ENCODE results near the gene NUDT16L1. TPM values are rescaled to one million over a fixed set of nuclear protein-coding genes. Genes with fewer than 3 reads are reported as not detected.

NUDT16L1 gene
- total RNA-seq, 4 donors from 2014 or later: 19.9 to 32.7 (median 24.6) TPM

GRCh38 chr16:4689864-4690704 lies 3.3 kb upstream of the NUDT16L1 start:
- TF ChIP-seq POLR2A (IDR thresholded peaks at IDR 0.05): no peak
- TF ChIP-seq CTCF (IDR thresholded peaks at IDR 0.05): no peak
- no peak for TF ChIP-seq POLR2AphosphoS5 (IDR thresholded peaks at IDR 0.05)
- no peak for TF ChIP-seq EP300 (IDR thresholded peaks at IDR 0.05)
- peak in 1 of 2 donors; percentile 59 for DNase-seq (ENCODE audit: low spot score in 2 of 2)
- Histone ChIP-seq H3K4me3 (no peak overlapping the region), H3K27ac (no peak overlapping the region), H3K27me3 (no peaks in the 10 kb centered on the region), H3K9me3 (no peaks in the 10 kb centered on the region), H3K4me1 (peaks cover 21% of the 10 kb centered on the region), H3K36me3 (peaks cover 42% of the 10 kb centered on the region)
- 85% methylated on average over 26 of the region's 31 CpGs for WGBS

- WGBS: 55% methylated on average over 8 of the region's 19 CpGs
- Histone ChIP-seq H3K36me3 (peaks cover 33% of the 10 kb centered on the region), H3K9me3 (no peaks in the 10 kb centered on the region), H3K27ac (no peak overlapping the region), H3K4me1 (peaks cover 28% of the 10 kb centered on the region), H3K27me3 (no peaks in the 10 kb centered on the region), H3K4me3 (no peak overlapping the region)
- TF ChIP-seq EP300 (IDR thresholded peaks at IDR 0.05) (no peak), POLR2A (IDR thresholded peaks at IDR 0.05) (no peak), POLR2AphosphoS5 (IDR thresholded peaks at IDR 0.05) (no peak), CTCF (IDR thresholded peaks at IDR 0.05) (no peak)
- peak in 1 of 2 donors; percentile 59 for DNase-seq (ENCODE audit: low spot score in 2 of 2)
Observed at GRCh38 chr16:4690946-4691665, 2.3 kb upstream of the NUDT16L1 start.

- Histone ChIP-seq H3K9me3 (no peaks in the 10 kb centered on the region), H3K4me1 (peaks cover 28% of the 10 kb centered on the region), H3K27ac (no peak overlapping the region), H3K4me3 (no peak overlapping the region), H3K27me3 (no peaks in the 10 kb centered on the region), H3K36me3 (peaks cover 33% of the 10 kb centered on the region)
- TF ChIP-seq CTCF (IDR thresholded peaks at IDR 0.05) (no peak), EP300 (IDR thresholded peaks at IDR 0.05) (no peak), POLR2AphosphoS5 (IDR thresholded peaks at IDR 0.05) (no peak)
- DNase-seq (ENCODE audit: low spot score in 2 of 2): peak in 1 of 2 donors; percentile 63
- 83% methylated on average over 9 of the region's 20 CpGs for WGBS
Observed at GRCh38 chr16:4691666-4692412, 1.5 kb upstream of the NUDT16L1 start.

- 21% methylated on average over 20 of the region's 31 CpGs for WGBS
- peaks cover 28% of the 10 kb centered on the region for H3K4me1 ChIP-seq
- H3K36me3 ChIP-seq: peaks cover 33% of the 10 kb centered on the region
Observed at GRCh38 chr16:4692460-4693295, 684 bp upstream of the NUDT16L1 start.

More at GRCh38 chr16:4692460-4693295, 684 bp upstream of the NUDT16L1 start:
- no peaks in the 10 kb centered on the region for H3K9me3 ChIP-seq
- peak overlapping the region; percentile 48 for H3K27ac ChIP-seq
- H3K27me3 ChIP-seq: no peaks in the 10 kb centered on the region
- TF ChIP-seq POLR2A (IDR thresholded peaks at IDR 0.05) (no peak), POLR2AphosphoS5 (IDR thresholded peaks at IDR 0.05) (no peak)
- peak overlapping the region; percentile 70 for H3K4me3 ChIP-seq
- peak in 1 of 2 donors; percentile 82 for DNase-seq (ENCODE audit: low spot score in 2 of 2)
